ENCODE data around the gene C8G. TPM values are rescaled to one million over a fixed set of nuclear protein-coding genes. Genes with fewer than 3 reads are reported as not detected.

C8G gene
- total and polyA plus RNA-seq, 9 of the 15 experiments (the other 6 are each of a cell fraction or from before 2014, with no cell fraction given): 0.35 to 5.9 (median 2.7) TPM; not detected in 2

DNA sequence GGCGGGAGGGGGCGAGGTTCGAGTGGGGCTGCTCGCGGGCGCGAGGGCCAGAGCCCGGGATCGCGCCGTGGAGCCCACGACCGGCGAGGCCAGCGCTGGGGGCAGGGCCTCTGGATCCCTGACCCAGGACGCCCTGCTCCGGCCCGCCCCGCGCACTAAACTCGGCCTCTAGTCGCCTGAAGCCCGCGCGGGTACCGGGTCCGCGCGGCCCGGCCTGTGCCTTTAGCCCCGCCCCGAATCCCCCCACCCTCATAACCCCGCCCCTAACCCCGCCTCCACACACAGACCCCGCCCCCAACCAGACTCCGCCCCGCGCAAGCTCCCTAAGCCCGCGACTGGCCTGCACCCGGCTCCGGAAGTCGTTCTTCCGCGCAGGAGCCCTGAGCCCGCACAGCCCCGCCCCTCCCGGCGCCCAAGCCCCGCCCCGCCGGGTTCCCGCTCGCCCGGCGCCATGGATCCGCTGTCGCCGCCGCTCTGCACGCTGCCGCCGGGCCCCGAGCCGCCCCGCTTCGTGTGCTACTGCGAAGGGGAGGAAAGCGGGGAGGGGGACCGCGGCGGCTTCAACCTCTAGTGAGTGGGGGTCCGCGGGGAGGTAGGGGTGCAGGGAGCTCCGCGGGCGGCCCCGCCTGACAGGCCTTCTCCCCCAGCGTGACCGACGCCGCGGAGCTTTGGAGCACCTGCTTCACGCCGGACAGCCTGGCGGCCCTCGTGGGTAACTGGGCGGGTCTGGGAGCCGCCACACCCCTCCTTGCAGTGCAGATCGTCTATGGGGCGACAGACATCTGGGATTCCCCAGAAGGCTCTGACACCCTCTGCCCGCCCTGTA lies 47.2 kb downstream of the C8G start, which contains the start of gene PAXX (continued):
- no peak for TF ChIP-seq ZNF766 (CRISPR knock-in tag; conservative IDR thresholded peaks at IDR 0.05)
- no peak for TF ChIP-seq POU5F1 (IDR thresholded peaks at IDR 0.05; ENCODE audit: borderline replicate concordance, low read depth, low read length, partially characterized antibody)
- TF ChIP-seq NR3C1 (CRISPR knock-in tag; IDR thresholded peaks at IDR 0.05): 0 out of 2 replicates have a peak, but pooled peaks have one; percentile 63
- no peak for TF ChIP-seq RBM39 (optimal IDR thresholded peaks at IDR 0.05; ENCODE audit: low read depth, low read length)
- no peak for TF ChIP-seq BRF1 (IDR thresholded peaks at IDR 0.05; ENCODE audit: borderline replicate concordance, extremely low read depth, insufficient read length)
- TF ChIP-seq GATAD2A (IDR thresholded peaks at IDR 0.05): no peak
- TF ChIP-seq HNRNPH1 (optimal IDR thresholded peaks at IDR 0.05; ENCODE audit: low read depth, low read length): no peak
- no peak for TF ChIP-seq ZNF384 (IDR thresholded peaks at IDR 0.05; ENCODE audit: low read depth, low read length)
- TF ChIP-seq GABPB2 (CRISPR knock-in tag; conservative IDR thresholded peaks at IDR 0.05): no peak
- TF ChIP-seq ARID2 (IDR thresholded peaks at IDR 0.05): no peak
- TF ChIP-seq KAT2B (IDR thresholded peaks at IDR 0.05; ENCODE audit: low read depth, low read length): no peak
- no peak for TF ChIP-seq ZBTB43 (CRISPR knock-in tag; IDR thresholded peaks at IDR 0.05)
- TF ChIP-seq ZC3H11A (IDR thresholded peaks at IDR 0.05; ENCODE audit: low read depth, low read length): no peak
- TF ChIP-seq, protein P1, sequence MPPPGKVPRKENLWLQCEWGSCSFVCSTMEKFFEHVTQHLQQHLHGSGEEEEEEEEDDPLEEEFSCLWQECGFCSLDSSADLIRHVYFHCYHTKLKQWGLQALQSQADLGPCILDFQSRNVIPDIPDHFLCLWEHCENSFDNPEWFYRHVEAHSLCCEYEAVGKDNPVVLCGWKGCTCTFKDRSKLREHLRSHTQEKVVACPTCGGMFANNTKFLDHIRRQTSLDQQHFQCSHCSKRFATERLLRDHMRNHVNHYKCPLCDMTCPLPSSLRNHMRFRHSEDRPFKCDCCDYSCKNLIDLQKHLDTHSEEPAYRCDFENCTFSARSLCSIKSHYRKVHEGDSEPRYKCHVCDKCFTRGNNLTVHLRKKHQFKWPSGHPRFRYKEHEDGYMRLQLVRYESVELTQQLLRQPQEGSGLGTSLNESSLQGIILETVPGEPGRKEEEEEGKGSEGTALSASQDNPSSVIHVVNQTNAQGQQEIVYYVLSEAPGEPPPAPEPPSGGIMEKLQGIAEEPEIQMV (tag; conservative IDR thresholded peaks at IDR 0.05; ENCODE audit: low read depth): no peak
- TF ChIP-seq HCFC1 (IDR thresholded peaks at IDR 0.05; ENCODE audit: low read depth, low read length): no peak
- no peak for TF ChIP-seq SMAD1 (IDR thresholded peaks at IDR 0.05; ENCODE audit: low read depth, low read length, partially characterized antibody)
- TF ChIP-seq FOXK1 (CRISPR knock-in tag; IDR thresholded peaks at IDR 0.05; ENCODE audit: borderline replicate concordance): no peak
- no peak for TF ChIP-seq ZNF764 (CRISPR knock-in tag; IDR thresholded peaks at IDR 0.05; ENCODE audit: low read depth)
- TF ChIP-seq, protein P2, sequence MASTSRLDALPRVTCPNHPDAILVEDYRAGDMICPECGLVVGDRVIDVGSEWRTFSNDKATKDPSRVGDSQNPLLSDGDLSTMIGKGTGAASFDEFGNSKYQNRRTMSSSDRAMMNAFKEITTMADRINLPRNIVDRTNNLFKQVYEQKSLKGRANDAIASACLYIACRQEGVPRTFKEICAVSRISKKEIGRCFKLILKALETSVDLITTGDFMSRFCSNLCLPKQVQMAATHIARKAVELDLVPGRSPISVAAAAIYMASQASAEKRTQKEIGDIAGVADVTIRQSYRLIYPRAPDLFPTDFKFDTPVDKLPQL (IDR thresholded peaks at IDR 0.05; ENCODE audit: extremely low read depth, insufficient read length): no peak
- 0 out of 2 replicates have a peak, but pooled peaks have one; percentile 23 for TF ChIP-seq KLF1 (tag; IDR thresholded peaks at IDR 0.05)
- no peak for TF ChIP-seq ZNF253 (CRISPR knock-in tag; conservative IDR thresholded peaks at IDR 0.05)
- TF ChIP-seq HDAC3 (IDR thresholded peaks at IDR 0.05; ENCODE audit: borderline replicate concordance, partially characterized antibody): no peak
- TF ChIP-seq EZH2 (IDR thresholded peaks at IDR 0.05; ENCODE audit: borderline replicate concordance, low read depth, low read length): no peak
- no peak for TF ChIP-seq SLC30A9 (CRISPR knock-in tag; IDR thresholded peaks at IDR 0.05)
- TF ChIP-seq TRIM24 (IDR thresholded peaks at IDR 0.05): no peak
